Right lobe of liver (tissue), 6 donors: ENCODE measurements around the gene SMYD4. TPM values are rescaled to one million over a fixed set of nuclear protein-coding genes. Genes with fewer than 3 reads are reported as not detected.
"Not testable (repeated sequence)": the region's sequence is repeated elsewhere in the genome, so short reads cannot be mapped to it uniquely, and the experiment has no call there.

Source experiments
- ATAC-seq, 4 donors: fragments of 200-7000 bp; cut with Tn5 transposase; one replicate each; pipeline ENCODE4 v1.9.1; 2020; ENCODE audit warnings: mild to moderate bottlenecking in 4 of 4, moderate library complexity in 4 of 4
- DNase-seq, 3 donors: peaks; one replicate each; pipeline ENCODE4 v3.0.0-alpha.2; 2020
- H3K27ac ChIP-seq, 3 donors: fragments of 200-600 bp; one replicate each; pipeline ENCODE4 v1.8.0; 2022
- H3K27me3 ChIP-seq, 2 donors: fragments of 200-600 bp; one replicate each; pipeline ENCODE4 v1.8.0; 2022
- H3K36me3 ChIP-seq, 4 donors: fragments of 200-600 bp; sonication (generic) in 1 of 4; one replicate each; pipeline versions ENCODE4 v1.5.1 to v1.8.0; 2017 to 2022; ENCODE audit warnings: control low read depth in 1 of 4
- H3K4me1 ChIP-seq, 4 donors: fragments of 200-600 bp; sonication (generic) in 1 of 4; one replicate each; pipeline versions ENCODE4 v1.5.1 to v1.8.0; 2017 to 2022; ENCODE audit warnings: control low read depth in 1 of 4
- H3K4me3 ChIP-seq, 3 donors: fragments of 200-600 bp; one replicate each; pipeline ENCODE4 v1.8.0; 2022
- H3K9me3 ChIP-seq, 4 donors: fragments of 200-600 bp; sonication (generic) in 1 of 4; one replicate each; pipeline versions ENCODE4 v1.5.1 to v1.8.0; 2017 to 2022; ENCODE audit warnings: control low read depth in 1 of 4
- POLR2A ChIP-seq: fragments of 450-650 bp; IDR thresholded peaks from one replicate; pipeline ENCODE4 v1.6.1; 2017; ENCODE audit warnings: antibody characterized with exemption, mild to moderate bottlenecking
- WGBS: methylation state at CpG from one replicate; pipeline ENCODE4 v1.1.6; 2018; ENCODE audit warnings: low coverage, low lambda C conversion rate; ENCODE audit not compliant: insufficient coverage; ENCODE audit errors: missing lambda C conversion rate; 5-methylcytosine and 5-hydroxymethylcytosine counted together
- intact Hi-C, 2 donors: fragments of 100-400 bp; cut with DNase I; formaldehyde crosslinking; loops; one replicate each; pipeline versions ENCODE4 v1.11.2 to v1.14.1; 2022
- total RNA-seq, 6 experiments: library from RNA; depleted of rRNA in 2 of 6; stranded (reverse); fragments of >200 nt in 2 of 6; fragmentation: NEBNext Ultra II Directional in 3 of 6; extraction: Animal tissue kit (Norgen Biotek cat#: 25700) in 3 of 6; gene quantifications; one replicate each; pipeline versions ENCODE4 v1.1.0 to v1.2.4, GENCODE V29; 2016 to 2023
- TF ChIP-seq, protein P1 (sequence below), 4 donors: fragments of 200-600 bp in 3 of 4; fragments of 450-650 bp in 1 of 4; IDR thresholded peaks; one replicate each; pipeline versions ENCODE4 v1.5.1 to v1.8.0; 2016 to 2022; ENCODE audit warnings: antibody characterized with exemption in 4 of 4, mild to moderate bottlenecking in 2 of 4
- donor health status: DM: no; HTN: yes; CAD: no.
- donor health status: DM: no; HTN: no; CAD: no.
- donor health status: DM: no; HTN: no; CAD: no.
- donor health status: DM: no; HTN: yes; CAD: no.
- donor health status: DM: no; HTN: yes; CAD: no.

Gene SMYD4
- total RNA-seq, 6 experiments from 2014 or later = 4.6 to 6.7 (median 6.0) TPM

DNA sequence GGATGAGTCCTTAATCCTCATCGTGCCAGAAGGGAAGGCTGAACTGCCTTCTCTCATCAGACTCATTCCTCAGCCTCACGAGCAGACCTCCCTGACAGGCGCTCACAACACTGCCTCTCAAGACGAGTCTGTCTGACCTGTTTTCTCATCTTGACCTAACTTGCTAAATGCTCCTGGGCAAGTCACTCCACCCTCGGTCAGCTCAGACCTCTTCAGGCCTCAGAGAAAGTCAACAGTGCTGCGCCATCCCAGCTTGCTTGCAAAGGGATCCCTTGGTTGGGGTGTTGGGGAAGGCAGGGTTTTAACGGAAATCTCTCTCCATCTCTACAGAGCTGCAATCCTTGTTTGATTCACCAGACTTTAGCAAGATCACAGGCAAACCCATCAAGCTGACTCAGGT is 52.8 kb downstream of the SMYD4 start:
- Histone ChIP-seq H3K9me3 (no peaks in the 10 kb centered on the region), H3K27me3 (no peaks in the 10 kb centered on the region), H3K27ac (no peak overlapping the region), H3K4me3 (no peak overlapping the region), H3K36me3 (peaks cover 0 to 71% (median 42%) of the 10 kb centered on the region in 4 donors), H3K4me1 (no peaks in the 10 kb centered on the region)
- DNase-seq (no peak), ATAC-seq (no peak)
- WGBS = 74% methylated on average over 3 of the region's 7 CpGs
- intact Hi-C loops = loop anchor here in 1 of 2 donors (10.0 kb wide), 1 partner anchor 112 kb away; no protein-coding TSS in a partner anchor
- TF ChIP-seq, protein P1, sequence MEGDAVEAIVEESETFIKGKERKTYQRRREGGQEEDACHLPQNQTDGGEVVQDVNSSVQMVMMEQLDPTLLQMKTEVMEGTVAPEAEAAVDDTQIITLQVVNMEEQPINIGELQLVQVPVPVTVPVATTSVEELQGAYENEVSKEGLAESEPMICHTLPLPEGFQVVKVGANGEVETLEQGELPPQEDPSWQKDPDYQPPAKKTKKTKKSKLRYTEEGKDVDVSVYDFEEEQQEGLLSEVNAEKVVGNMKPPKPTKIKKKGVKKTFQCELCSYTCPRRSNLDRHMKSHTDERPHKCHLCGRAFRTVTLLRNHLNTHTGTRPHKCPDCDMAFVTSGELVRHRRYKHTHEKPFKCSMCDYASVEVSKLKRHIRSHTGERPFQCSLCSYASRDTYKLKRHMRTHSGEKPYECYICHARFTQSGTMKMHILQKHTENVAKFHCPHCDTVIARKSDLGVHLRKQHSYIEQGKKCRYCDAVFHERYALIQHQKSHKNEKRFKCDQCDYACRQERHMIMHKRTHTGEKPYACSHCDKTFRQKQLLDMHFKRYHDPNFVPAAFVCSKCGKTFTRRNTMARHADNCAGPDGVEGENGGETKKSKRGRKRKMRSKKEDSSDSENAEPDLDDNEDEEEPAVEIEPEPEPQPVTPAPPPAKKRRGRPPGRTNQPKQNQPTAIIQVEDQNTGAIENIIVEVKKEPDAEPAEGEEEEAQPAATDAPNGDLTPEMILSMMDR (IDR thresholded peaks at IDR 0.05) = no peak
- no peak for TF ChIP-seq POLR2A

DNA sequence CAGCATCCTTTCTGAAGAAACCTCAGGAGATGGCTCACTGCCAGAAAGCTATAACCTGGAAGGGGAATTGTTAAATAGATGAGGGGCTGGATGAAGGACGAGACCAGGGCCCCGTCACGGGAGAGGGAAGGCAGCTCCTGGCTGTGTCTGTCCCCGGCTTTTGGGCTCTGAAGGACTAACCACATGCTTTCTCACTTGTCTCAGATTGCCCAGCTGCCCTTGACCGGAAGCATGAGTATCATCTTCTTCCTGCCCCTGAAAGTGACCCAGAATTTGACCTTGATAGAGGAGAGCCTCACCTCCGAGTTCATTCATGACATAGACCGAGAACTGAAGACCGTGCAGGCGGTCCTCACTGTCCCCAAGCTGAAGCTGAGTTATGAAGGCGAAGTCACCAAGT is 53.4 kb downstream of the SMYD4 start:
- WGBS = 27% methylated on average over 2 of the region's 10 CpGs
- Histone ChIP-seq H3K4me1 (no peaks in the 10 kb centered on the region), H3K27ac (no peak overlapping the region), H3K36me3 (peaks cover 0 to 76% (median 47%) of the 10 kb centered on the region in 4 donors), H3K27me3 (no peaks in the 10 kb centered on the region), H3K4me3 (no peak overlapping the region), H3K9me3 (no peaks in the 10 kb centered on the region)
- intact Hi-C loops = loop anchor here in 1 of 2 donors (10.0 kb wide), 1 partner anchor 112 kb away; no protein-coding TSS in a partner anchor
- TF ChIP-seq POLR2A = no peak
- TF ChIP-seq, protein P1 (IDR thresholded peaks at IDR 0.05) = no peak
- DNase-seq (no peak), ATAC-seq (no peak)

DNA sequence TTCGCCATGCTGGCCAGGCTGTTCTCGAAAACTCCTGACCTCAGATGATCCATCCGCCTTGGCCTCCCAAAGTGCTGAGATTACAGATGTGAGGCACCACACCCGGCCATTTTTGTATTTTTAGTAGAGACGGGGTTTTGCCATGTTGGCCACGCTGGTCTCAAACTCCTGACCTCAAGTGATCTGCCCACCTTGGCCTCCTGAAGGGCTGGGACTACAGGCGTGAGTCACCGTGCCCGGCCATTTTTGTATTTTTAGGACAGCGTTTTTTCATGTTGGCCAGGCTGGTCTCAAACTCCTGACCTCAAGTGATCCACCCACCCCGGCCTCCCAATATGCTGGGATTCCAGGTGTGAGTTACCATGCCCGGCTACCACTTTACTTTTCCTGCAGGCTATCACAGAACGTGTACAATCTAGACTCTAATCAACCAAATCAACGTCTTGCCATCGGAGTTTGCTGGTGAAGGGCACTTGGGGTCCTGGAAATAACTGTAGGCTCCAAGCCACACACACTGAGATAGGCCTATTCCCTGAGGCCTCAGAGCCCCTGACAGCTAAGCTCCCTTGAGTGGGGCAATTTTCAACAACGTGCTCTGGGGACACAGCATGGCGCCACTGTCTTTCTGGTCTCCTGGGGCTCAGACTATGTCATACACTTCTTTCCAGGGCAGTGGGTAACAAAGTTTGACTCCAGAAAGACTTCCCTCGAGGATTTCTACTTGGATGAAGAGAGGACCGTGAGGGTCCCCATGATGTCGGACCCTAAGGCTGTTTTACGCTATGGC is 55.1 kb downstream of the SMYD4 start:
- Histone ChIP-seq H3K36me3 (peaks cover 0 to 86% (median 56%) of the 10 kb centered on the region in 4 donors), H3K4me3 (no peak overlapping the region), H3K27ac (no peak overlapping the region), H3K9me3 (no peaks in the 10 kb centered on the region), H3K4me1 (no peaks in the 10 kb centered on the region), H3K27me3 (no peaks in the 10 kb centered on the region)
- no peak for TF ChIP-seq POLR2A
- TF ChIP-seq, protein P1 (IDR thresholded peaks at IDR 0.05) = no peak
- intact Hi-C loops = loop anchor here in 1 of 2 donors (5.0 to 10.0 kb wide), 2 partner anchors 47 to 110 kb away; no protein-coding TSS in a partner anchor
- no peak for DNase-seq
- WGBS = 79% methylated on average over 17 of the region's 21 CpGs
- no peak for ATAC-seq

DNA sequence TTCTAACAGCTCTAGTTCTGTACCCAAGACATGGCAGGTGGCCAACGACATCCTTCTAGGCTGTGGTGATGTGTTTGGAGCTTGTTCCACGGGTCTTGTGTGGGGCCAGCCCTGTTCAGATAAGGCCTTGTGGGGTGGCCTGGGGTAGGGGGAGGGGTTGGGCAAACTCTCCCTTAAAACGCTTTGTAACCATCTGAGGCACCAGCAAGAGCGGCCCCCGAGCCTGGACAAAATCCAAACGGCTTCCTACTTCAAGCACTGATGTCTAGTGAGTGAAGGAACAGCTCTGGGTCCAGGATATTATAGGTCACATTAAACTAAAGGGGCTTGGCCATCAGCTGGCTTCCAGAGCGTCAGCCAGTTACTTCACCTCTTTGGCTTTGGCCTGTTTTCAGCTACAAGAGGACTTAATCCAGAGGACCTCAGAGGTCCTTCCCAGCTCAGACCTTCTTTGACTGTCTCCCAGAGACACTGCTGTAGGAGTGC is 56.0 kb downstream of the SMYD4 start:
- no peak overlapping the region for H3K4me3 ChIP-seq
- peak; percentile 33 for TF ChIP-seq POLR2A
- TF ChIP-seq, protein P1 (IDR thresholded peaks at IDR 0.05) = no peak
- peaks cover 0 to 90% (median 58%) of the 10 kb centered on the region in 4 donors for H3K36me3 ChIP-seq
- WGBS = 50% methylated on average over 5 of the region's 7 CpGs
- H3K4me1 ChIP-seq = no peaks in the 10 kb centered on the region
- ATAC-seq = peak in 3 of 4 donors; percentile 3 to 7 (median 6)
- intact Hi-C loops = loop anchor here in 1 of 2 donors (5.0 to 10.0 kb wide), 2 partner anchors 46 to 109 kb away; no protein-coding TSS in a partner anchor
- H3K9me3 ChIP-seq = no peaks in the 10 kb centered on the region
- no peaks in the 10 kb centered on the region for H3K27me3 ChIP-seq
- H3K27ac ChIP-seq = peak overlapping the region in 1 of 3 donors; percentile 3
- DNase-seq = no peak

DNA sequence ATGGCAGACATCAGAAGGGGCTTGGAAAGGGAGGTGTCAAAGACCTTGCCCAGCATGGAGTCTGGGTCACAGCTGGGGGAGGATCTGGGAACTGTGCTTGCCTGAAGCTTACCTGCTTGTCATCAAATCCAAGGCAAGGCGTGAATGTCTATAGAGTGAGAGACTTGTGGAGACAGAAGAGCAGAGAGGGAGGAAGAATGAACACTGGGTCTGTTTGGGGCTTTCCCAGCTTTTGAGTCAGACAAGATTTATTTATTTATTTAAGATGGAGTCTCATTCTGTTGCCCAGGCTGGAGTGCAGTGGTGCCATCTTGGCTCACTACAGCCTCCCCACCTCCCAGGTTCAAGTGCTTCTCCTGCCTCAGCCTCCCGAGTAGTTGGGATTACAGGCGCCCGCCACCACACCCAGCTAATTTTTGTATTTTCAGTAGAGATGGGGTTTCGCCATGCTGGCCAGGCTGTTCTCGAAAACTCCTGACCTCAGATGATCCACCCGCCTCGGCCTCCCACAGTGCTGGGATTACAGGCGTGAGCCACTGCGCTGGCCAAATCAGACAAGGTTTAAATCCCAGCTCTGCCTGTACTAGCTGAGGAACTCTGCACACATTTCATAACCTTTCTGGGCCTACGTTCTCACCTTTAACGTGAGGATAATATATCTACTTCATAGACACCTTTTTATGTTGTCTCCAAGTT is 56.6 kb downstream of the SMYD4 start:
- Histone ChIP-seq H3K36me3 (peaks cover 0 to 92% (median 58%) of the 10 kb centered on the region in 4 donors), H3K27ac (peak overlapping the region in 1 of 3 donors; percentile 3)
- ATAC-seq = peak in 3 of 4 donors; percentile 14 to 29 (median 17)
- WGBS = 61% methylated on average over 11 of the region's 12 CpGs
- intact Hi-C loops = loop anchor here in 1 of 2 donors (5.0 to 10.0 kb wide), 2 partner anchors 46 to 108 kb away; no protein-coding TSS in a partner anchor
- not testable (repeated sequence) for H3K4me1 ChIP-seq, H3K9me3 ChIP-seq, DNase-seq, H3K4me3 ChIP-seq, H3K27me3 ChIP-seq
